AG10803 (cell line): ENCODE measurements around the gene ETV3.

Experiments used
- DNase-seq: peaks from one replicate; pipeline ENCODE4 v3.0.0; 2010; ENCODE audit warnings: low read depth
- H3K4me3 ChIP-seq: 2 replicates; pipeline ENCODE4 v1.5.1; 2011; ENCODE audit warnings: mild to moderate bottlenecking, low read length, control low read depth
- CTCF ChIP-seq: conservative IDR thresholded peaks from 2 replicates; pipeline ENCODE4 v1.5.1; 2011; ENCODE audit warnings: mild to moderate bottlenecking, low read length, control low read depth, inconsistent platforms

The ETV3 gene

DNA sequence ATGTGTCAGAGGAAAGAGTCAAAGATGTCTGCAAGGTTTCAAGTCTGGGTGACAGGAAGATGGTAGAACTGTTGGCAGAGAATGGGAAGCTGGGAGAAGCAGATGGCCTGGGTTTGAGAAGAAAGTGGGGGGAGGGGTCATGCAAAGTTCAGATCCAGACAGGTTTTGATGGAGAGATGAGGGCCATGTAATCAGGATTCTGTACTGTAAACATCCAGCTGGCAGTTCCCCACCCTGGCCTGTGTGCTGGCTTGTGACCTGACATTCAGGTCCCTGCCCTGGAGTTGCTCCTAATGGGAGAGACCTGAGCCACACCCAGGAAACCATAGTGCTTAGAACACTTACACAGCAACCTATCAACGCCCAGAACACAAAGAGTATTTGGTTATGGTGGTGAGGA is 15.6 kb upstream of the ETV3 start:
- no peak overlapping the region for H3K4me3 ChIP-seq
- TF ChIP-seq CTCF = no peak
- DNase-seq = no peak

DNA sequence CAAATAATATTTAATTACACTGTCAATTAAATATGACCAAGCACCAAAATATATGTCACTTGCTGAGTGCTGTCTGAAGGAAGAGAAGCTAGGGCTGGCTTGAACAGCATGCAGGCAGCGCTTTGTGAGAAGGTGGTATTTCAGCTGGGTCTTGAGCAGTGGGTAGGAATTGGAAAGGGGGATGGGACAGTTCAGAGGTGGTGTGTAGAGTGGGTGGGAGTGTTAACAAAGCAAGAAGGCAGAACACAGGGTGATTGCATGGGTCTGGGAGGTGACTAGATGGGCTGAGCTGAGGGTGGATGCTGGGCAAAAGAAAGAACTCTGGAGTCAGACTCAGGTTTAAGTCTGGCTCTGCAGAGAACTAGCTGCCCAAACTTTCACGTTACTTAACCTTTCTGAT is 14.3 kb upstream of the ETV3 start:
- no peak for DNase-seq
- H3K4me3 ChIP-seq = no peak overlapping the region
- no peak for TF ChIP-seq CTCF

- TF ChIP-seq CTCF = no peak
- no peak for DNase-seq
- H3K4me3 ChIP-seq = no peak overlapping the region
Measured at GRCh38 chr1:157151506-157151905, 13.3 kb upstream of the ETV3 start.

DNA sequence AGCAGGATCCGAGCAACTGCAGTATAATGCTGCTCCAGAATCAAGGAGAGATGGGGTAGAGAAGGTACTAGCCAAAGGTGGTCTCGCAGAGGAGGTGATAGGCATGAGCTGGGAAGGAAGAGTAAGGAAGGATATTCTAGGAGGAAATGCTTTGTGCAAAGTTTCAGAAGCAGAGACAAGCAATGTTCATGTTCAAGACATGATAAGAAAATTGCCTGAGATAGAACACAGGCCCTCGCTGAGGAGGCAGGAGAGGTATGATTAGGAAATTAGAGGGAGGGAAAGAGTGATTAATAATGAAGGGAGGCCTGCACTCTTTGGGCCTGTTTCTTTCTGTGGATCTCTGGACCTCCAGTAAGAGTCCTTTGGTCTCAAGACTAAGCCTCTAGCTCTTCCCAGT is 12.9 kb upstream of the ETV3 start:
- no peak for DNase-seq
- no peak overlapping the region for H3K4me3 ChIP-seq
- TF ChIP-seq CTCF = no peak

- no peak for DNase-seq
- H3K4me3 ChIP-seq = no peak overlapping the region
- TF ChIP-seq CTCF = no peak
Measured at GRCh38 chr1:157150631-157151030, 12.4 kb upstream of the ETV3 start.

DNA sequence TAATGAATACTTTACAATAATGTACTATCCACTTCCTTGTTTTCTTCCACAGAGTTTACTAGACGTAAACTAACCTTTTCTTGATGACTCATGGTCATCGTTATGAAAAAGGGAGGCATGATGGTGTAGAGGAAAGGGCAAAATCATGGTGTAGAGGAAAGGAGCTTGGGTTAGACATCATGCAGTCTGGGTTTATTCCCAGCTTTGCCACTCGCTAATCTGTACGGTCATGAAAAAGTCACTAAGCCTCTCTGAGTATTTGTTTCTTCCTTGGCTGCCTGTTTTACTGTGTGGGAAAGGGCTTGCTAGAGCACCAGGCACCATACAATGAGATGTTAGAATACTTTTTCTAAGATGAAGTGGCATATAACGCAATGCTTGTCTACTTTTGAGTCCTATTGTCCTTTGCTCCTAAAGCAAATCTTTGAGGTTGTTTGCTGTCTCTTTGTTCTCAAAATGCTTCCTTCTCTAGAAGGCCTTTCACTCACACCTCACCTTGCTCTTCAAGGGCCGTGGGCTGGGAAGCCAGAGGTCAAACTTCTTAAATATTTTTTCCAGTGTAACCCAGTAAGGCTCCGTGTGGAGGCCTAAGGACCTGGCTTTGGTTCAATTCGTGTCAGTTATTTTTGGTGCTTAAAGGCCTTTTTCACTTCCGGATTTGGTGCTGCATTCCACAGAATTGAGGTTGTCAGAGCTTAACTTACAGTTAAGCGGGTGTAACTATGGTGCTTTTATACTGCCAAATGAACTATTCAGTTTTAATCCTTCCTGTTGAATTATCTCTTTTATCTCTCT is 9.9 kb upstream of the ETV3 start:
- no peak overlapping the region for H3K4me3 ChIP-seq
- DNase-seq = peak; percentile 36
- TF ChIP-seq CTCF = no peak

GRCh38 chr1:157147037-157147436 is 8.8 kb upstream of the ETV3 start:
- DNase-seq = no peak
- no peak for TF ChIP-seq CTCF
- no peak overlapping the region for H3K4me3 ChIP-seq
